HepG2 (cell line): Measurements from ENCODE around the gene SMARCD1. TPM values are rescaled to one million over a fixed set of nuclear protein-coding genes. Genes with fewer than 3 reads are reported as not detected.

Experiments used
- ETV5 ChIP-seq: IDR thresholded peaks from 2 replicates; pipeline ENCODE4 v1.6.1; 2018; ENCODE audit warnings: missing biosample characterization, missing genetic modification reagents, inconsistent platforms, borderline replicate concordance
- FOXC1 ChIP-seq: sonication (generic); formaldehyde crosslinking; IDR thresholded peaks from 2 replicates; pipeline ENCODE4 v1.8.0; 2022; ENCODE audit warnings: mild to moderate bottlenecking, missing genetic modification reagents, borderline replicate concordance
- MTF1 ChIP-seq: sonication (generic); formaldehyde crosslinking; IDR thresholded peaks from 2 replicates; pipeline ENCODE4 v1.5.0; 2020; ENCODE audit warnings: missing genetic modification reagents
- NR2F1 ChIP-seq, 2 experiments: fragments of 450-650 bp in 1 of 2; formaldehyde crosslinking in 1 of 2; IDR thresholded peaks; 2 replicates each; pipeline versions ENCODE4 v1.5.0 to v1.6.1; 2016 to 2020; ENCODE audit warnings: mild to moderate bottlenecking in 1 of 2, missing compliant biosample characterization in 1 of 2, missing genetic modification reagents in 1 of 2, moderate library complexity in 1 of 2
- PITX1 ChIP-seq: sonication (generic); formaldehyde crosslinking; IDR thresholded peaks from 2 replicates; pipeline ENCODE4 v1.5.1; 2020; ENCODE audit warnings: mild to moderate bottlenecking, missing genetic modification reagents
- RARA ChIP-seq: IDR thresholded peaks from 2 replicates; pipeline ENCODE4 v1.6.1; 2016; ENCODE audit warnings: missing genetic modification reagents, missing compliant biosample characterization
- RFX5 ChIP-seq: IDR thresholded peaks from 2 replicates; pipeline ENCODE4 v1.6.1; 2011; ENCODE audit warnings: low read depth, low read length, improper control_type of control experiment
- RXRB ChIP-seq: IDR thresholded peaks from 2 replicates; pipeline ENCODE4 v1.6.1; 2016; ENCODE audit warnings: borderline replicate concordance, missing genetic modification reagents, missing compliant biosample characterization
- SRSF1 ChIP-seq: fragments of 200-400 bp; formaldehyde crosslinking; optimal IDR thresholded peaks from 2 replicates; pipeline ENCODE3; 2017; ENCODE audit warnings: mild to moderate bottlenecking, low read depth, low read length, moderate library complexity
- ZNF33B ChIP-seq: sonication (generic); formaldehyde crosslinking; IDR thresholded peaks from 2 replicates; pipeline ENCODE4 v1.5.1; 2020; ENCODE audit warnings: mild to moderate bottlenecking, missing genetic modification reagents
- ZNF569 ChIP-seq: sonication (generic); formaldehyde crosslinking; IDR thresholded peaks from 2 replicates; pipeline ENCODE4 v1.5.0; 2020; ENCODE audit warnings: mild to moderate bottlenecking, missing genetic modification reagents, moderate library complexity, borderline replicate concordance
- polyA plus RNA-seq, 8 experiments: library from polyadenylated mRNA; depleted of rRNA in 3 of 8; stranded (reverse) in 7 of 8; unstranded in 1 of 8; fragments of >200 nt; fragmentation: Illumina TruSeq in 4 of 8; extraction: Trizol in 4 of 8; gene quantifications; 2 replicates each; pipeline versions ENCODE4 v1.2.1 to v1.2.3, GENCODE V29; 2011 to 2016; ENCODE audit warnings: low read depth in 4 of 8, missing spikeins in 1 of 8, mixed read lengths in 1 of 8; ENCODE audit not compliant: insufficient read depth in 1 of 8
- total RNA-seq, 5 experiments: library from RNA; depleted of rRNA; stranded (reverse); fragments of >200 nt; fragmentation: Illumina TruSeq; extraction: Trizol; gene quantifications; 2 replicates each; pipeline ENCODE4 v1.2.3, GENCODE V29; 2016; ENCODE audit warnings: low read depth in 1 of 5
- TF ChIP-seq, protein P1 (sequence below), 2 experiments: sonication (generic) in 1 of 2; formaldehyde crosslinking in 1 of 2; IDR thresholded peaks; 2 replicates each; pipeline versions ENCODE4 v1.4.0 to v1.6.1; 2016 to 2020; ENCODE audit warnings: borderline replicate concordance in 1 of 2, low read depth in 1 of 2, mild to moderate bottlenecking in 1 of 2, missing genetic modification reagents in 1 of 2
- TF ChIP-seq, protein P2 (sequence below): sonication (generic); formaldehyde crosslinking; IDR thresholded peaks from 2 replicates; pipeline ENCODE4 v1.4.0; 2020; ENCODE audit warnings: mild to moderate bottlenecking, missing genetic modification reagents
- TF ChIP-seq, protein P3 (sequence below): sonication (generic); formaldehyde crosslinking; IDR thresholded peaks from 2 replicates; pipeline ENCODE4 v1.8.1; 2023; ENCODE audit warnings: missing genetic modification reagents, inconsistent platforms, borderline replicate concordance
- TF ChIP-seq, protein P4 (sequence below): sonication (generic); formaldehyde crosslinking; IDR thresholded peaks from 2 replicates; pipeline ENCODE4 v1.4.0; 2020; ENCODE audit warnings: missing genetic modification reagents, low read depth, mild to moderate bottlenecking, borderline replicate concordance
- TF ChIP-seq, protein P5 (sequence below): sonication (generic); formaldehyde crosslinking; IDR thresholded peaks from 2 replicates; pipeline ENCODE4 v1.5.0; 2020; ENCODE audit warnings: mild to moderate bottlenecking, missing genetic modification reagents

SMARCD1 gene
- total and polyA plus RNA-seq, 2 of the 13 experiments (the other 11 are each of a cell fraction or from before 2014, with no cell fraction given): 51.7 to 54.6 TPM

GRCh38 chr12:50102646-50103309, 17.6 kb downstream of the SMARCD1 start (continued):
- TF ChIP-seq, protein P1, sequence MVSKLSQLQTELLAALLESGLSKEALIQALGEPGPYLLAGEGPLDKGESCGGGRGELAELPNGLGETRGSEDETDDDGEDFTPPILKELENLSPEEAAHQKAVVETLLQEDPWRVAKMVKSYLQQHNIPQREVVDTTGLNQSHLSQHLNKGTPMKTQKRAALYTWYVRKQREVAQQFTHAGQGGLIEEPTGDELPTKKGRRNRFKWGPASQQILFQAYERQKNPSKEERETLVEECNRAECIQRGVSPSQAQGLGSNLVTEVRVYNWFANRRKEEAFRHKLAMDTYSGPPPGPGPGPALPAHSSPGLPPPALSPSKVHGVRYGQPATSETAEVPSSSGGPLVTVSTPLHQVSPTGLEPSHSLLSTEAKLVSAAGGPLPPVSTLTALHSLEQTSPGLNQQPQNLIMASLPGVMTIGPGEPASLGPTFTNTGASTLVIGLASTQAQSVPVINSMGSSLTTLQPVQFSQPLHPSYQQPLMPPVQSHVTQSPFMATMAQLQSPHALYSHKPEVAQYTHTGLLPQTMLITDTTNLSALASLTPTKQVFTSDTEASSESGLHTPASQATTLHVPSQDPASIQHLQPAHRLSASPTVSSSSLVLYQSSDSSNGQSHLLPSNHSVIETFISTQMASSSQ (IDR thresholded peaks at IDR 0.05; ENCODE audit: low read depth): no peak
- TF ChIP-seq, protein P1 (CRISPR knock-in tag; IDR thresholded peaks at IDR 0.05; ENCODE audit: borderline replicate concordance): no peak
- TF ChIP-seq RFX5 (0 out of 2 replicates have a peak, but pooled peaks have one; percentile 4), PITX1 (CRISPR knock-in tag) (peak; percentile 15; the same call in 1 of the 2 replicates), ZNF33B (peak; percentile 41; the same call in 1 of the 2 replicates), ZNF569 (no peak), FOXC1 (CRISPR knock-in tag) (peak; percentile 42; the same call in 1 of the 2 replicates), SRSF1 (no peak), ETV5 (no peak), NR2F1 (CRISPR knock-in tag; IDR thresholded peaks at IDR 0.05) (peak; percentile 31 to 43; a peak in 1 of 4 replicates), RARA (CRISPR knock-in tag) (peak; percentile 67), MTF1 (CRISPR knock-in tag) (no peak), RXRB (CRISPR knock-in tag) (0 out of 2 replicates have a peak, but pooled peaks have one; percentile 26)
- TF ChIP-seq, protein P2, sequence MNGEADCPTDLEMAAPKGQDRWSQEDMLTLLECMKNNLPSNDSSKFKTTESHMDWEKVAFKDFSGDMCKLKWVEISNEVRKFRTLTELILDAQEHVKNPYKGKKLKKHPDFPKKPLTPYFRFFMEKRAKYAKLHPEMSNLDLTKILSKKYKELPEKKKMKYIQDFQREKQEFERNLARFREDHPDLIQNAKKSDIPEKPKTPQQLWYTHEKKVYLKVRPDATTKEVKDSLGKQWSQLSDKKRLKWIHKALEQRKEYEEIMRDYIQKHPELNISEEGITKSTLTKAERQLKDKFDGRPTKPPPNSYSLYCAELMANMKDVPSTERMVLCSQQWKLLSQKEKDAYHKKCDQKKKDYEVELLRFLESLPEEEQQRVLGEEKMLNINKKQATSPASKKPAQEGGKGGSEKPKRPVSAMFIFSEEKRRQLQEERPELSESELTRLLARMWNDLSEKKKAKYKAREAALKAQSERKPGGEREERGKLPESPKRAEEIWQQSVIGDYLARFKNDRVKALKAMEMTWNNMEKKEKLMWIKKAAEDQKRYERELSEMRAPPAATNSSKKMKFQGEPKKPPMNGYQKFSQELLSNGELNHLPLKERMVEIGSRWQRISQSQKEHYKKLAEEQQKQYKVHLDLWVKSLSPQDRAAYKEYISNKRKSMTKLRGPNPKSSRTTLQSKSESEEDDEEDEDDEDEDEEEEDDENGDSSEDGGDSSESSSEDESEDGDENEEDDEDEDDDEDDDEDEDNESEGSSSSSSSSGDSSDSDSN (CRISPR knock-in tag): peak; percentile 47
- TF ChIP-seq, protein P3, sequence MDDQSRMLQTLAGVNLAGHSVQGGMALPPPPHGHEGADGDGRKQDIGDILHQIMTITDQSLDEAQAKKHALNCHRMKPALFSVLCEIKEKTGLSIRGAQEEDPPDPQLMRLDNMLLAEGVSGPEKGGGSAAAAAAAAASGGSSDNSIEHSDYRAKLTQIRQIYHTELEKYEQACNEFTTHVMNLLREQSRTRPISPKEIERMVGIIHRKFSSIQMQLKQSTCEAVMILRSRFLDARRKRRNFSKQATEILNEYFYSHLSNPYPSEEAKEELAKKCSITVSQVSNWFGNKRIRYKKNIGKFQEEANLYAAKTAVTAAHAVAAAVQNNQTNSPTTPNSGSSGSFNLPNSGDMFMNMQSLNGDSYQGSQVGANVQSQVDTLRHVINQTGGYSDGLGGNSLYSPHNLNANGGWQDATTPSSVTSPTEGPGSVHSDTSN (CRISPR knock-in tag): no peak
- TF ChIP-seq, protein P4, sequence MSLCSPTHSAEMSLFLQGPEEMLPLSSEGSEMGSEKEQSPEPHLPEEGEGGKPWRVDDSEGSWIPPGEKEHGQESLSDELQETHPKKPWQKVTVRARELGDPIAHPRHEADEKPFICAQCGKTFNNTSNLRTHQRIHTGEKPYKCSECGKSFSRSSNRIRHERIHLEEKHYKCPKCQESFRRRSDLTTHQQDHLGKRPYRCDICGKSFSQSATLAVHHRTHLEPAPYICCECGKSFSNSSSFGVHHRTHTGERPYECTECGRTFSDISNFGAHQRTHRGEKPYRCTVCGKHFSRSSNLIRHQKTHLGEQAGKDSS (CRISPR knock-in tag): no peak
- TF ChIP-seq, protein P5, sequence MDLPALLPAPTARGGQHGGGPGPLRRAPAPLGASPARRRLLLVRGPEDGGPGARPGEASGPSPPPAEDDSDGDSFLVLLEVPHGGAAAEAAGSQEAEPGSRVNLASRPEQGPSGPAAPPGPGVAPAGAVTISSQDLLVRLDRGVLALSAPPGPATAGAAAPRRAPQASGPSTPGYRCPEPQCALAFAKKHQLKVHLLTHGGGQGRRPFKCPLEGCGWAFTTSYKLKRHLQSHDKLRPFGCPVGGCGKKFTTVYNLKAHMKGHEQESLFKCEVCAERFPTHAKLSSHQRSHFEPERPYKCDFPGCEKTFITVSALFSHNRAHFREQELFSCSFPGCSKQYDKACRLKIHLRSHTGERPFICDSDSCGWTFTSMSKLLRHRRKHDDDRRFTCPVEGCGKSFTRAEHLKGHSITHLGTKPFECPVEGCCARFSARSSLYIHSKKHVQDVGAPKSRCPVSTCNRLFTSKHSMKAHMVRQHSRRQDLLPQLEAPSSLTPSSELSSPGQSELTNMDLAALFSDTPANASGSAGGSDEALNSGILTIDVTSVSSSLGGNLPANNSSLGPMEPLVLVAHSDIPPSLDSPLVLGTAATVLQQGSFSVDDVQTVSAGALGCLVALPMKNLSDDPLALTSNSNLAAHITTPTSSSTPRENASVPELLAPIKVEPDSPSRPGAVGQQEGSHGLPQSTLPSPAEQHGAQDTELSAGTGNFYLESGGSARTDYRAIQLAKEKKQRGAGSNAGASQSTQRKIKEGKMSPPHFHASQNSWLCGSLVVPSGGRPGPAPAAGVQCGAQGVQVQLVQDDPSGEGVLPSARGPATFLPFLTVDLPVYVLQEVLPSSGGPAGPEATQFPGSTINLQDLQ (CRISPR knock-in tag): peak; percentile 99
